Stomach (tissue), 9 donors: ENCODE results near the gene CNTN4. TPM values are rescaled to one million over a fixed set of nuclear protein-coding genes. Genes with fewer than 3 reads are reported as not detected.

Experiments used
- DNase-seq, 2 donors: peaks; one replicate each; pipeline versions ENCODE4 v3.0.0 to v3.0.0-alpha.2; 2013 to 2019
- H3K27ac ChIP-seq, 5 donors: fragments of 200-600 bp in 4 of 5; sonication (generic) in 4 of 5; one replicate each; pipeline ENCODE4 v1.5.1; 2013 to 2019; ENCODE audit warnings: mild to moderate bottlenecking in 1 of 5, moderate library complexity in 1 of 5
- H3K27me3 ChIP-seq, 3 donors: fragments of 200-600 bp; sonication (generic); one replicate each; pipeline ENCODE4 v1.5.1; 2017 to 2019; ENCODE audit warnings: mixed run types in 1 of 3
- H3K36me3 ChIP-seq, 4 donors: fragments of 200-600 bp; sonication (generic); 1 replicate in 3 of 4; 2 replicates in 1 of 4; pipeline ENCODE4 v1.5.1; 2016 to 2019
- H3K4me1 ChIP-seq, 4 donors: fragments of 200-600 bp; sonication (generic); one replicate each; pipeline ENCODE4 v1.5.1; 2016 to 2019
- H3K4me3 ChIP-seq, 4 donors: fragments of 200-600 bp; sonication (generic) in 3 of 4; one replicate each; pipeline ENCODE4 v1.5.1; 2016 to 2019; ENCODE audit warnings: mild to moderate bottlenecking in 1 of 4
- H3K9me3 ChIP-seq, 4 donors: fragments of 200-600 bp; sonication (generic); one replicate each; pipeline ENCODE4 v1.5.1; 2016 to 2019
- EP300 ChIP-seq: sonication (generic); formaldehyde crosslinking; IDR thresholded peaks from one replicate; pipeline ENCODE4 v1.6.1; 2017; ENCODE audit warnings: antibody characterized with exemption
- POLR2A ChIP-seq, 4 donors: fragments of 450-650 bp; IDR thresholded peaks; one replicate each; pipeline ENCODE4 v1.6.1; 2016; ENCODE audit warnings: antibody characterized with exemption in 4 of 4, control low read depth in 2 of 4, mild to moderate bottlenecking in 1 of 4, moderate library complexity in 1 of 4
- POLR2AphosphoS5 ChIP-seq, 3 donors: sonication (generic); formaldehyde crosslinking; IDR thresholded peaks; one replicate each; pipeline ENCODE4 v1.6.1; 2016; ENCODE audit warnings: antibody characterized with exemption in 3 of 3
- WGBS, 5 donors: extraction: QIAGEN DNeasy Blood & Tissue Kit in 3 of 5; methylation state at CpG; one replicate each; pipeline versions ENCODE4 v1.1.5 to v1.1.7; 2013 to 2018; 5-methylcytosine and 5-hydroxymethylcytosine counted together
- intact Hi-C: fragments of 100-400 bp; cut with DNase I; formaldehyde crosslinking; loops from one replicate; pipeline ENCODE4 v1.15.1; 2023; ENCODE audit warnings: low total_unique reads
- polyA plus RNA-seq, 3 donors: library from polyadenylated mRNA; stranded (reverse); fragments of 200-250 nt; gene quantifications; one replicate each; pipeline ENCODE4 v1.2.3, GENCODE V29; 2013
- total RNA-seq, 5 donors: library from RNA; depleted of rRNA; stranded (reverse); fragments of >200 nt; gene quantifications; one replicate each; pipeline versions ENCODE4 v1.1.0 to v1.2.3, GENCODE V29; 2014 to 2016
- TF ChIP-seq, protein P1 (sequence below), 7 experiments: fragments of 450-650 bp in 4 of 7; fragments of 200-600 bp in 3 of 7; sonication (generic) in 3 of 7; IDR thresholded peaks; one replicate each; pipeline ENCODE4 v1.5.1; 2016 to 2019; ENCODE audit warnings: antibody characterized with exemption in 7 of 7, control low read depth in 2 of 7, mild to moderate bottlenecking in 1 of 7
- donor health status: healthy with polysubstance abuse.
- donor health status: Bipolar disorder and iron deficiency.
- donor health status: healthy.

The CNTN4 gene
- total and polyA plus RNA-seq, 8 donors: 0.45 to 97.0 (median 5.6) TPM

DNA sequence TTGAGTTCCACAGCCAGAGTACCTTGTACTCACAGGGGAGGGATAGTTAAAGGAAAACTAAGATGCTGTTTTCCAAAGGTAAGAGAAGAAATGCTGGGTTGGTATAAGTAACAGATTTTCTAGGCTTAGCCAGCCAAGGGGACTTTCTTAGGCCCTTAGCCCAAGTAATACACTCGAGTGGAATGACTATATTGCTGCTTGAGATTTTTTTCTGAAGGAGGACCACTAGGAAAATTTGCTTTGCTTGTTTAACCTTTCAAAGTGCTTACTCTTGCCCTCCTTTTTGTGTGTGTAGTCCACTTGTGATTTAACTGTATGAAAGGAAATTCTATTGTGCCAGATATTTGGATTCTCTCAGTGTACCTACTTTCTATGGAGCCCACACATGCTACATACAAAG lies 961.0 kb downstream of the CNTN4 start:
- intact Hi-C loops: no loop called here
- no peak for TF ChIP-seq POLR2A (IDR thresholded peaks at IDR 0.05)
- TF ChIP-seq, protein P1, sequence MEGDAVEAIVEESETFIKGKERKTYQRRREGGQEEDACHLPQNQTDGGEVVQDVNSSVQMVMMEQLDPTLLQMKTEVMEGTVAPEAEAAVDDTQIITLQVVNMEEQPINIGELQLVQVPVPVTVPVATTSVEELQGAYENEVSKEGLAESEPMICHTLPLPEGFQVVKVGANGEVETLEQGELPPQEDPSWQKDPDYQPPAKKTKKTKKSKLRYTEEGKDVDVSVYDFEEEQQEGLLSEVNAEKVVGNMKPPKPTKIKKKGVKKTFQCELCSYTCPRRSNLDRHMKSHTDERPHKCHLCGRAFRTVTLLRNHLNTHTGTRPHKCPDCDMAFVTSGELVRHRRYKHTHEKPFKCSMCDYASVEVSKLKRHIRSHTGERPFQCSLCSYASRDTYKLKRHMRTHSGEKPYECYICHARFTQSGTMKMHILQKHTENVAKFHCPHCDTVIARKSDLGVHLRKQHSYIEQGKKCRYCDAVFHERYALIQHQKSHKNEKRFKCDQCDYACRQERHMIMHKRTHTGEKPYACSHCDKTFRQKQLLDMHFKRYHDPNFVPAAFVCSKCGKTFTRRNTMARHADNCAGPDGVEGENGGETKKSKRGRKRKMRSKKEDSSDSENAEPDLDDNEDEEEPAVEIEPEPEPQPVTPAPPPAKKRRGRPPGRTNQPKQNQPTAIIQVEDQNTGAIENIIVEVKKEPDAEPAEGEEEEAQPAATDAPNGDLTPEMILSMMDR (IDR thresholded peaks at IDR 0.05): no peak
- TF ChIP-seq POLR2AphosphoS5 (IDR thresholded peaks at IDR 0.05): no peak
- TF ChIP-seq EP300: no peak
- DNase-seq: no peak
- Histone ChIP-seq H3K9me3 (no peaks in the 10 kb centered on the region), H3K4me3 (no peak overlapping the region), H3K27me3 (no peaks in the 10 kb centered on the region), H3K27ac (no peak overlapping the region), H3K4me1 (no peaks in the 10 kb centered on the region), H3K36me3 (no peaks in the 10 kb centered on the region)
- 48 to 80% (median 64%) methylated on average over 1 of the region's 1 CpG for WGBS, 5 donors

DNA sequence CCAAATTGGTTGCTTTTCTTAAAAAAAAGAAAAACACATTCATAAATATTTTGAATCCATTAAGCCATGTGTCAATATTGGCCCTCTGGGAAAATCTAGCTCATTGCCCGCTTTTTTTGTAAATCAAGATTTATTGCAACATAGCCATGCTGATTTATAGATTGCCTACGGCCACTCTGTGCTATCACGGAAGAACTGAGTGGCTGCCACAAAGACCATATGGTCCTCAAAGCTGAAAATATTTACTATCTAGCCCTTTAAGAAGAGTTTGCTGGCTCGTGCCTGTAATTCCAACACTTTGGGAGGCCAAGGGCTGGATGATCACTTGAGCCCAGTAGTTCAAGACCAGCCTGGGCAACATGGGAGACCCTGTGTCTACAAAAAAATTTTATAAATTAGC lies 965.6 kb downstream of the CNTN4 start:
- Histone ChIP-seq H3K9me3 (no peaks in the 10 kb centered on the region), H3K27me3 (no peaks in the 10 kb centered on the region), H3K27ac (no peak overlapping the region), H3K4me3 (no peak overlapping the region), H3K36me3 (no peaks in the 10 kb centered on the region), H3K4me1 (no peaks in the 10 kb centered on the region)
- intact Hi-C loops: no loop called here
- TF ChIP-seq POLR2AphosphoS5 (IDR thresholded peaks at IDR 0.05) (no peak), POLR2A (IDR thresholded peaks at IDR 0.05) (no peak)
- 63 to 81% (median 74%) methylated on average over 4 of the region's 4 CpGs for WGBS, 5 donors
- DNase-seq: no peak

DNA sequence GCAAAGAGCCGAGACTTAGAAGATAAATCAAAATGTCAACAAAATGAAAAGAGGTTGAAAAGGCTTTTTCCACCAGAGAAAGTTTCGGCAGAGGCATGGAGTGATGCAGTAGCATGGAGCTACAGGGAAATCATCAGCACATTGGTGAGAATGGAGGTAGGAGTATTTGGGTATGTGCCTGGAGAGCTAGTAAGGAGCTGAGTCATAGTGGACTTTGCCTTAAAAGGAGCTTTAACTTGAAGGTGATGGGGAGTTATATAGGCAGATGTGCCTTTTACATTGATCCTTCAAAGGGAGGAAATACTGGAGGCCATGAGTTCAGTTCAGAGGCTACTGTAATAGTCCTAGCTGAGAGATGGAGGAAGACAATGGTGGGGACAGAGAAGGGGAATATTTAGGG lies 967.2 kb downstream of the CNTN4 start:
- 58 to 78% (median 75%) methylated on average over 2 of the region's 2 CpGs for whole genome bisulfite sequencing, 5 donors
- Histone ChIP-seq H3K4me3 (no peak overlapping the region), H3K9me3 (no peaks in the 10 kb centered on the region), H3K4me1 (no peaks in the 10 kb centered on the region), H3K27ac (no peak overlapping the region), H3K27me3 (no peaks in the 10 kb centered on the region), H3K36me3 (no peaks in the 10 kb centered on the region)
- TF ChIP-seq POLR2AphosphoS5 (IDR thresholded peaks at IDR 0.05): no peak
- no peak for TF ChIP-seq EP300
- TF ChIP-seq, protein P1 (IDR thresholded peaks at IDR 0.05): no peak
- TF ChIP-seq POLR2A (IDR thresholded peaks at IDR 0.05): no peak
- intact Hi-C loops: no loop called here
- no peak for DNase-seq

GRCh38 chr3:3066378-3066777 lies 967.7 kb downstream of the CNTN4 start:
- Histone ChIP-seq H3K27ac (no peak overlapping the region), H3K4me1 (no peaks in the 10 kb centered on the region), H3K36me3 (no peaks in the 10 kb centered on the region), H3K27me3 (no peaks in the 10 kb centered on the region), H3K9me3 (no peaks in the 10 kb centered on the region), H3K4me3 (no peak overlapping the region)
- intact Hi-C loops: no loop called here
- 27 to 53% (median 36%) methylated on average over 2 of the region's 2 CpGs for WGBS, 5 donors
- TF ChIP-seq, protein P1 (IDR thresholded peaks at IDR 0.05): no peak
- TF ChIP-seq POLR2AphosphoS5 (IDR thresholded peaks at IDR 0.05): no peak
- TF ChIP-seq EP300: no peak
- no peak for TF ChIP-seq POLR2A (IDR thresholded peaks at IDR 0.05)
- DNase-seq: no peak

GRCh38 chr3:3066910-3067309 lies 968.2 kb downstream of the CNTN4 start:
- TF ChIP-seq, protein P1 (IDR thresholded peaks at IDR 0.05): no peak
- no peak for TF ChIP-seq POLR2AphosphoS5 (IDR thresholded peaks at IDR 0.05)
- TF ChIP-seq POLR2A (IDR thresholded peaks at IDR 0.05): no peak
- no peak for TF ChIP-seq EP300
- no peaks in the 10 kb centered on the region for H3K36me3 ChIP-seq
- H3K27ac ChIP-seq: no peak overlapping the region
- WGBS, 5 donors: 87 to 93% (median 89%) methylated on average over 4 of the region's 4 CpGs
- H3K27me3 ChIP-seq: no peaks in the 10 kb centered on the region
- no peaks in the 10 kb centered on the region for H3K9me3 ChIP-seq
- intact Hi-C loops: no loop called here
- no peak for DNase-seq
- no peak overlapping the region for H3K4me3 ChIP-seq
- no peaks in the 10 kb centered on the region for H3K4me1 ChIP-seq
